ENCODE measurements around the gene DISP2.

Gene DISP2

DNA sequence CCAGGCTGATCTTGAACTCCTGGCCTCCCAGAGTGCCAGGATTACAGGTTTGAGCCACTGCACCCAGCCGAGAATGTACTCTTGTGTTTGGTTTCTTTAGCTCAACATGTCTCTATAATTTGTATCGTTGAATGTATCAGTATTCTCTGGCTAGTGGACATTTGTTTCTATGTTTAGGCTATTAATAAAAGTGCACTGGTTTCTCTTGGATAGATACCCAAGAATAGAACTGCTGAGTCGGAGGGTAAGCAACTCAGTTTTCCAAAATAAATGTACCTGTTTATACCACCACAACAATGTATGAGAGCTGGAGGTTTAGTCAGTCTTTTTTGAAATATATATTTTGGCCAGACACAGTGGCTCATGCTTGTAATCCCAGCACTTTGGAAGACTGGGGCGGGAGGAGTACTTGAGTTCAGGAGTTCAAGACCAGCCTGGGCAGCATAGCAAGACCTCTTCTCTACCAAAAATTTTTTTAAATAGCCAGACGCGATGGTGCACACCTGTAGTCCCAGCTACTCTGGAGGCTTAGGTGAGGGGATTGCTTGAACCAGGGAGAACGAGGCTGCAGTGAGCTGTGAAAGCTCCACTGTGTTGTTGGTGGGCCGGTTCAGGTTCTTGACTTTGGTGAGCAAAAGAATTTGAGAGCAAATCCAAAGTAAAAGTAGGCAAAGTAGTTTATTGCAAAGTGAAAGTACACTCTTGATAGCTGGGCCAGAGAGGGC is 39.8 kb downstream of the DISP2 start:
- no peak for DNase-seq

- no peak for DNase-seq
These were observed 40.4 kb downstream of the DISP2 start for GRCh38 chr15:40398413-40398873.

DNA sequence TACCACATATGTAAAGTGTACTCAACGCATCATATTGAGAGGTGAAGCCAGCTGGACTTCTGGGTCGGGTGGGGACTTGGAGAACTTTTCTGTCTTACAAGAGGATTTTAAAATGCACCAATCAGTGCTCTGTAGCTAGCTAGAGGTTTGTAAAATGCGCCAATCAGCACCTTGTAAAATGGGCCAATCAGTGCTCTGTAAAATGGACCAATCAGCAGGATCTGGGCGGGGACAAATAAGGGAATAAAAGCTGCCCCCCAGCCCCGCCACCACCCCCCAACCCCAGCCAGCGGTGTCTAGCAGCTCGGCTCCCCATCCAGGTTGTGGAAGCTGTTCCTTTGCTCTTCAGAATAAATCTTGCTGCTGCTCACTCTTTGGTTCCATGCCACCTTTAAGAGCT is 41.4 kb downstream of the DISP2 start:
- no peak for DNase-seq

DNA sequence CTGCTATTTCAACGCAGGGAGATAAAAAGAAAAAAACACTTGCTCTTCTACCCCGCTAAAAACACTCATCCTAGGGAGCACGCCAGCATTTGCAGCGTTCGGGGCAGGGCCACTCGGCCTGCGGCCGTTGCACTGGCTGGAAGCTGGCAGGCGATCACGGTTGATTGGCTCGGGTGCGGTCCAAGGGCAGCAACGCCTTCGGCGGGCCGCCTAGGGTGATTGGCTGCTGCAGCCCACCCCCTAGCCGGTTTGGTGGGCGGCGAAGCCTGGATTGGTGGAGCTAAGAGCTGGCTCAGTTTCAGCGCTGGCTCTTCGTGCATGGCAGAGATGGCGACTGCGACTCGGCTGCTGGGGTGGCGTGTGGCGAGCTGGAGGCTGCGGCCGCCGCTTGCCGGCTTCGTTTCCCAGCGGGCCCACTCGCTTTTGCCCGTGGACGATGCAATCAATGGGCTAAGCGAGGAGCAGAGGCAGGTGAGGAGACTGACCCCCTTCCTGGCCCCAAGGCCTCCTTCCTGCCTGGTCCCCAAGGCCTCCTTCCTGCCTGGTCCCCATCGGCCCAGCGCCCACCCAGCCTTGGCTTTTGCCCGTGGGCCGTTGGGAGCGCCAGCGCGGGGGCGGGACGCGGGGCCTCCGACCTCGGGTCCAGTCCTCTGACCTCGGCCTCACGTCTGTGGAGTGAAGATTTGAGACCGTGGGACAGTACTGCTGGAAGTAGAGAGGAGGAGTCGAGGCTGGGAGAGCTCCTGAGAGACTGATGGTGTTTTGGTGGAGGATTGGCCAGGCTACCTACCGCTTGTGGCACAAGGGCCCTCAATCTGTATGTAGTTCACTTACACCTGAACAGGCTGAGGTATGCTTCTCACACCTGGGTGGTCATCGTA is 47.7 kb downstream of the DISP2 start, which contains the start of gene IVD:
Gene IVD (plus strand): TSS at position 295 of the 881 bp plus-strand sequence. CDS start 33 bp downstream, at position 328.
- peak; percentile 60 for DNase-seq

DNA sequence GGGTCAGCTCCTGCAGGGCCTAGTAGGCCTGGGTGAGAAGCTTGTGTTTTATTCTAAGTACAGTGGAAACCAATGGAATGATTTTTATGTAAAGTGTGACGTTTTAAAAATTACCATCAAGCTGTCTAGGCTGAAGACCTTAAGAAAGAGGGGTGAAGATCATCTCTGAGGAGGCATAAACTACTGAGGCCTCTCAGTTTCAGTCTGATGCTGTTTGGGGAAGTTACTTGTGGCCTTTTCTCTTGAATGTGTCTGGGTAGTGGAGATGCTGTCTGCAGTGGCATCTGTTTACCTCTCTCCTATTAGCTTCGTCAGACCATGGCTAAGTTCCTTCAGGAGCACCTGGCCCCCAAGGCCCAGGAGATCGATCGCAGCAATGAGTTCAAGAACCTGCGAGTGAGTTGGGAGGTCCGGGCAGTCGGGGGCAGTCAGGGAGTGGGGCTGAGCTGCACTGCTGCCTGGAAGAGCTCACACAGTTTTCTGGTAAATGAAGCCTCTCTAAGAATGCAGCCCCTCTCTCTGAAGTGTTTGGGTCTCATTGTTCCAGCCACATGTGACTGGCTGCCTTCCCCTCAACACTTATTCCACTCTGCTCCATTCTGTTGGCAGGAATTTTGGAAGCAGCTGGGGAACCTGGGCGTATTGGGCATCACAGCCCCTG is 49.4 kb downstream of the DISP2 start:
- DNase-seq = no peak

DNA sequence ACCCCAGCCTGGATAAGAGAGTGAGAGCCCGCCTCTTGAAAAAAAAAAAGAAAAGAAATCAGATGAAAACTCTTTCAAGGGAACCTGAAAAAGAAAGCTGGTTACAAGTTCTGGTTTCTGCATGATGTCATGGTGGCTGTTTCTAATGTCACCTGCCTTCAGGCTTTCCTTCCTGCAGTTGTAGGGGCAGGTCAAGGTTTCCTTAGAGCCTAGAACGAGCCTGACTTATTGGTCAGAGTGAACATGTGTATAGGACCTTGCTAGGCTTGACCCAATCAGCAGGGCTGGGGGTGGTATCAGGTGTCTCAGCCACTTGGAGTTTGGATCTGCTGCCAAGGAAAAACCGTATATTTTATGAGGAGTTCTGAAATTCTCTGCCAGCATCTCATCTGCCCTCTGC is 51.3 kb downstream of the DISP2 start:
- no peak for DNase-seq

- DNase-seq = no peak
These were observed 52.5 kb downstream of the DISP2 start for GRCh38 chr15:40410476-40410875.

DNA sequence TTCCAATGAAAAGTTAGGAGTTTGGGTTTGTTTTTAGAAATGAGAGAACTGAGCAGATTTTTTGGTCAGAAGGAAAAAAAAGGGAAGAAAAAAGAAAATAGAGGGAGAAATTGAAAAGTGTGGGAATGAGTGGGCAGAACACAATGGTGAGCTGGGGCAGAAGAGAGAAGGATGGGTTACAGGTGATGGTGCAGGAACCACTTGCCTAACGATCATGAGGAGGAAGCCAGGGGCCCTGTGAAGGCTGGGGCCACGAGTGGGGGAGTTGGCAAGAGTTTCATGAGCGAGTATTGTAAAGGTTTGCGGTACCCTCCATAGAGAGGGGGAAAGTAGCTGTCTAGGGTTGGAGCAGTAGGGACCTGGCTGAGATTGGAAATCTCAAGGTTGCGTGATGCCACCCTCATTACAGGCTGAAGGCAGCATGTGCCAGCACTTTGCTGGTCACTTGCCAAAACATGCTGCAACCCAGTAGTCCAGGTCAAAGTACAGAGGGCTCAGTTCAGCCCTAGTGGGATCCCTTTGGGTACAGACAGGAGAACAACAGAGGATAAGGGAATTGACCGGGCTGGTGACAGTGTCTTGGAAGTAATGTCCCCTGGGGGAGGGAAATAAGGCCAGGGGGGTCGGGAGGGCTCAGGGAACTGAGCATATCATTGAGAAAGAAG is 54.2 kb downstream of the DISP2 start:
- DNase-seq = no peak

DNA sequence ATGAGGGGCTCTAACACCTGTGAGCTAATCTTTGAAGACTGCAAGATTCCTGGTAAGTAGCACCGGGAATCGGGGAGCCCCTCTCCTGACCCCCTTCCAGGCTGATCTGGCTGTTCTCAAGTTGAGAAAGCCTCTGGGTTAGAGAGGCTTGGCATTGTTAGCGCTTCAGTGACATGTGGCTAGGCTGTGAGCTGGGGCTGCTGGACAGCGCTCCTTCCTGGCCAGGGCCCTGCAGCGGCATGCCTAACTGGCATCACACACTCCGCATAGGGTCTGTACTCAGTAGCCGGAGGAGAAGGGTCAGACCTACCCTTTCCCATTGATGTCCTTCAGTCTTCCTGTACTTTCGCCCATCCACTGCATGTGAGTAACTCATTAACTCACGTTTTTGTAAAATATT is 55.0 kb downstream of the DISP2 start:
- no peak for DNase-seq

- DNase-seq = no peak
These were observed 56.8 kb downstream of the DISP2 start for GRCh38 chr15:40414816-40415215.

- no peak for DNase-seq
These were observed 57.2 kb downstream of the DISP2 start for GRCh38 chr15:40415226-40415625.

GRCh38 chr15:40416056-40416455 is 58.0 kb downstream of the DISP2 start:
- no peak for DNase-seq

GRCh38 chr15:40418126-40418525 is 60.1 kb downstream of the DISP2 start:
- no peak for DNase-seq

DNA sequence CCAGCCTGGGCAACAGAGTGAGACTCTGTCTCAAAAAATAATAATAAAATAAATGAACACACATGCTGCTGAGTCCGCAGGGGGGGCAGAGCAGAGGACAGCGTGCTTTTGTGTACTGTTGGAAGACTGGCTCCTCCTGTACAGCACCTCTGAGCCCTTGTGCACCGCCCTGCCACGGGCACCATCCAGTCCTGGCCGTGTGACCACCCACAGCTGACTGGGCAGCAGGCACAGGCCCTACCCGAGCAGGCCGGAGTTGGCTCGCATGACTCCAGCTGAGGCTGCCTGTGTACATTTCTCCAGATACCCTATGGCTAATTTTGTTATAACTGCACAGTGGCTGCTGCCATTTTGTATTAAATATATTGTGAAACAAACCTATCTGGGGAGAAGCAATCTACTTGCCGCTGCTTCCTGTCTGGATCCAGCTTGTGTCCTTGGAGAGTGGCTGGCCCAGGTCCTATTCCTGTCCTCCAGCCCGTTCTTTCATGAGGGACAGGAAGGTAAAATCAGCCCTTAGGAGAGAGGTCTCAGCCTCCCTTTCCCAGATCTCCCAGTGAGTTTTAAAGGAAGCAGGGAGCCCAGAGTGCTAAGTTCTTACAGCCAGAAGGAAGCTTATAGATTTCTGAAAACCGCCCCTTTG is 62.2 kb downstream of the DISP2 start:
- DNase-seq = peak; percentile 22

DNA sequence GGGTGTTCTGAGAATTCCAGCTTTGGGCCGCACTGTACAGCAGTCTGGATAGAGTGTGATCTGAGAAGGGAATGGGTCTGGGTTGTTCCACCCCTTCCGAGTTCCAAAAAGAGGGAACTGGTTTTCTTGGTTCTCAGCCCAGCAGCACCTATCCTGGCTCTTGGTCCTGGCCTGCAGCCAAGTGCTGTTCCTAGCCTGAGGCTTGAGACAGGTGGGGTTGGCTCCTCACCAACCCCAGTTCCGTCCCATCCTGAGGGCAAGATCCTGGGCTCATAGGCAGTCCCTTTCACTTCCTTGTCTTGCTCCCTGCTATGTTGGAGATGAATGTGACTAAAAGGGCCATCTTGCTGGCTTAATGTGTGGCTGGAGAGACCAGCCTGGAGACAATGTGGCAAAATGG is 62.8 kb downstream of the DISP2 start:
- DNase-seq = peak; percentile 48

- DNase-seq = no peak
These were observed 63.5 kb downstream of the DISP2 start for GRCh38 chr15:40421246-40422157.

DNA sequence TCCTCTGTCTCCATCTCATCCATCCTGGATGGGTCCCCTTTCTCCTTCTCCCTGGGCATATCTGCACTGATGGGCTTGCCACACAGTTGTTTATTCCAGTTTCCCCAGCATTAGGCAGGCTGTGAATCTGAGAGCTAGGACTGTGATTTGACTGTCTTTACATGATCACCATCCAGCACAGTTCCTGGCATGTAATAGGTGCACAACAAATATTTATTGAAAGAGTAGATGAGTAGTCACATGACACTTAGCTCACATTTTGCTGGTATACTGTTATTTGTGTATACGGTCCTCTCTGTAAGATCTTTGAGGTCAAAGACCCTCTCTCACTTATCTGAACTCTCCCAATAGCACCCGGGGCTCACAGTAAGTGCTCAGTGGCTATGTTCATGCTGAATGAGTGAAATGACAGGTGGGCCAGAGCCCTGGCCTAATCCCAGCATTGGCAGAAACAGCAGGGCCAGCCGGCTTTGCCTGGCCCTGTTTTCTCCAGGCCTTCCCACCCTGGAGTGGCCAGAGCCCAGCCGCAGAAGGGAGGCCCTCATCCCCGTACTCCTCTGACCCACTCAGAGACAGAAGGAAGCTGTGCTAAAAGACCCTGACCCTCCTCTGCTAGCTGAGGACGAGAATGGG is 66.6 kb downstream of the DISP2 start:
- DNase-seq = no peak

- no peak for DNase-seq
These were observed 67.7 kb downstream of the DISP2 start for GRCh38 chr15:40425681-40426080.

GRCh38 chr15:40427188-40427587 is 69.2 kb downstream of the DISP2 start:
- DNase-seq = no peak

DNA sequence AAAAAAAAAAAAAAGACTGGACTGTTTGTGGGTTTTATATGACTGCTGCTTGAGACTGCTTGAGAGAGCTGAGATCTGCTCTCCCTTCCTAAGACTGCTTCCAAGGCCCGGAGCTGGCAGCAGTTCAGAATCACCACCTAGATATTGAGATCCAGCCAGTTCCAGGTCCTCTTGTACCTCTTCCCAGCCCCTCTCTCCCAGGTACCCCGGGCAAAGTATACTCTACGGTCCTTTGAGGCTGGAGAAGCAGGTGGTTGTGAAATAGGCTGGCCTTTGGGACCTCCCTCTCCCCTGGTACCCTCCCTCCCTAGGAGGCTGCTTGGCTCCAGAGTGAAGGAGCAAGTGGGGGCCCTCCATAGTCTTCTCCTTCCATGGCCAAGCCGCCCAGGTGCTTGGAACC is 70.2 kb downstream of the DISP2 start:
- no peak for DNase-seq
